Astrocyte (in vitro differentiated cells and primary cell): ENCODE results near the gene DGAT2. TPM values are rescaled to one million over a fixed set of nuclear protein-coding genes. Genes with fewer than 3 reads are reported as not detected.

Experiments
- DNase-seq: peaks from one replicate; pipeline ENCODE4 v3.0.0-alpha.2; 2010; ENCODE audit warnings: low read depth
- FAIRE-seq: peaks from 2 replicates; lab custom pipeline; 2011; peaks lifted over from hg19 to GRCh38; lab: Jason Lieb, UNC
- H2AFZ ChIP-seq: 2 replicates; pipeline ENCODE4 v1.6.0; 2012; ENCODE audit warnings: low read depth, low read length, inconsistent platforms
- H3K27ac ChIP-seq: 2 replicates; pipeline ENCODE4 v1.5.1; 2011; ENCODE audit warnings: low read depth, low read length, inconsistent platforms
- H3K27me3 ChIP-seq: 2 replicates; pipeline ENCODE4 v1.6.0; 2011; ENCODE audit warnings: low read length, inconsistent platforms; ENCODE audit not compliant: insufficient read depth
- H3K36me3 ChIP-seq: 2 replicates; pipeline ENCODE4 v1.5.1; 2011; ENCODE audit warnings: low read length, inconsistent platforms; ENCODE audit not compliant: insufficient read depth
- H3K4me1 ChIP-seq: 2 replicates; pipeline ENCODE4 v1.5.1; 2011; ENCODE audit warnings: low read length, inconsistent platforms; ENCODE audit not compliant: insufficient read depth
- H3K4me2 ChIP-seq: 2 replicates; pipeline ENCODE4 v1.6.0; 2012; ENCODE audit warnings: low read length, inconsistent platforms
- H3K4me3 ChIP-seq: 2 replicates; pipeline ENCODE4 v1.5.1; 2011; ENCODE audit warnings: low read depth, mild to moderate bottlenecking, low read length, inconsistent platforms; ENCODE audit not compliant: insufficient read depth
- H3K79me2 ChIP-seq: 2 replicates; pipeline ENCODE4 v1.6.0; 2012; ENCODE audit warnings: mild to moderate bottlenecking, low read length, inconsistent platforms; ENCODE audit not compliant: insufficient read depth
- H3K9ac ChIP-seq: 2 replicates; pipeline ENCODE4 v1.6.0; 2012; ENCODE audit warnings: mild to moderate bottlenecking, low read length, inconsistent platforms
- H3K9me3 ChIP-seq: 2 replicates; pipeline ENCODE4 v1.5.1; 2012; ENCODE audit warnings: low read depth, mild to moderate bottlenecking, low read length, inconsistent platforms; ENCODE audit not compliant: insufficient read depth
- H4K20me1 ChIP-seq: 2 replicates; pipeline ENCODE4 v1.6.0; 2012; ENCODE audit warnings: low read length, inconsistent platforms; ENCODE audit not compliant: insufficient read depth
- H3K27ac Mint-ChIP-seq: one replicate; pipeline ENCODE4 v1.8.0; 2021; ENCODE audit warnings: mild to moderate bottlenecking, mixed read lengths; ENCODE audit not compliant: unreplicated experiment
- H3K27me3 Mint-ChIP-seq: one replicate; pipeline ENCODE4 v1.8.0; 2021; ENCODE audit warnings: low read depth, mixed read lengths; ENCODE audit not compliant: unreplicated experiment
- H3K36me3 Mint-ChIP-seq: one replicate; pipeline ENCODE4 v1.8.0; 2021; ENCODE audit warnings: low read depth, mixed read lengths; ENCODE audit not compliant: unreplicated experiment
- H3K4me1 Mint-ChIP-seq: one replicate; pipeline ENCODE4 v1.8.0; 2021; ENCODE audit warnings: low read depth, mixed read lengths; ENCODE audit not compliant: unreplicated experiment
- H3K4me3 Mint-ChIP-seq: one replicate; pipeline ENCODE4 v1.8.0; 2021; ENCODE audit warnings: mild to moderate bottlenecking, moderate library complexity, mixed read lengths; ENCODE audit not compliant: unreplicated experiment
- H3K9me3 Mint-ChIP-seq: one replicate; pipeline ENCODE4 v1.8.0; 2021; ENCODE audit warnings: mild to moderate bottlenecking, mixed read lengths; ENCODE audit not compliant: unreplicated experiment
- CTCF ChIP-seq: IDR thresholded peaks from 2 replicates; pipeline ENCODE4 v1.5.1; 2011; ENCODE audit warnings: low read depth, mild to moderate bottlenecking, inconsistent platforms, low read length, moderate library complexity; ENCODE audit not compliant: insufficient read depth
- EZH2 ChIP-seq: IDR thresholded peaks from 2 replicates; pipeline ENCODE4 v1.6.1; 2012; ENCODE audit warnings: mild to moderate bottlenecking, low read length, inconsistent platforms; ENCODE audit not compliant: insufficient read depth
- total RNA-seq: library from RNA; stranded (reverse); gene quantifications from 2 replicates; pipeline ENCODE4 v1.2.1, GENCODE V29; 2021

The DGAT2 gene
- total RNA-seq, 1 donor from 2014 or later = 0.73 TPM

DNA sequence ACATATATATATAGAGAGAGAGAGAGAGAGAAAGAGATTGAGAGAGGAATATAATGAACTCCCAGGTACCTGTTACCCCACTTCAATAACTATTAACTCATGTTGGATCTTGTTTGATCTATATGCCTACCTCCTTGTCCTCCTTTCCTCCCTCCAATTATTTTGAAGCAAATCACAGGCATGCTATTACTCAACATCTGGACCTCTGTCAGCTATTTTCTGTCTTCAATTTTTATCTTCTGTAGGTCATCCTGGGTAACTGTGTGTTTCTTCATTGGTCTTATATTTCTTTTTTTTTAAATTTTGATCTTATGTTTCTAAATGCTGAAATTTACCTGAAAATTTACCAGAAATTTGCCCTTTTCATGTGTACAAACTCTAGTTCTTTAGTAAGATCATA, 71.3 kb downstream of the DGAT2 start:
- no peak overlapping the region for H3K27ac Mint-ChIP-seq

DNA sequence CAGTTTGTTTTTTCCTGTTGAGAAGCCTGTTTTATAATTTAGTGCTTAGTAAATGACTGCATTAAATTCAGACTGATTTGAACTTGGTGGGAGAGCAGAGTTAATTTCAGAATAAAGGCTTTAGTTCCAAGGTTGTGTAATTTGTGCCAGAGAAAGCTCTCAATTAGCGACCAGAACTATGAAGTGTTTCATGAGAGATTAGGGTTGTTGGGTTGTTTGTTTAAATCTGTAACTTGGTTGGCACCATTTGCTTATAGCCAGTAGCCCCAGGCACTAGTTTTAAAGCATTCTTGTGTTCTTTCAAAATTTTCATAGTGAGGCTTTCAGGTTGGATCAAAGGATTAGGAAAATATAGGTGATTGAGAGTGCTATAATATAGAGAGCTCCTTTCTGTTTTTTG, 71.9 kb downstream of the DGAT2 start:
- Mint-ChIP-seq H3K27ac (no peak overlapping the region), H3K36me3 (peaks cover 7% of the 10 kb centered on the region), H3K9me3 (no peaks in the 10 kb centered on the region), H3K4me1 (no peaks in the 10 kb centered on the region), H3K27me3 (no peaks in the 10 kb centered on the region), H3K4me3 (no peak overlapping the region)
- no peak for TF ChIP-seq CTCF
- no peak for TF ChIP-seq EZH2
- Histone ChIP-seq H2AFZ (no peak overlapping the region), H3K4me1 (no peaks in the 10 kb centered on the region), H3K36me3 (no peaks in the 10 kb centered on the region), H3K4me2 (no peak overlapping the region), H4K20me1 (peaks cover 20% of the 10 kb centered on the region), H3K27me3 (no peaks in the 10 kb centered on the region), H3K27ac (no peak overlapping the region), H3K79me2 (peaks cover 12% of the 10 kb centered on the region), H3K9me3 (no peaks in the 10 kb centered on the region), H3K4me3 (no peak overlapping the region), H3K9ac (no peak overlapping the region)
- no peak for DNase-seq
- no peak for FAIRE-seq

More for the DNA sequence above, 71.3 kb downstream of the DGAT2 start:
- Mint-ChIP-seq H3K4me3 (no peak overlapping the region), H3K9me3 (no peaks in the 10 kb centered on the region), H3K36me3 (peaks cover 7% of the 10 kb centered on the region), H3K4me1 (no peaks in the 10 kb centered on the region), H3K27me3 (no peaks in the 10 kb centered on the region)
- Histone ChIP-seq H4K20me1 (peaks cover 15% of the 10 kb centered on the region), H3K79me2 (peaks cover 11% of the 10 kb centered on the region), H3K27me3 (no peaks in the 10 kb centered on the region), H3K4me2 (no peak overlapping the region), H3K9ac (no peak overlapping the region), H3K36me3 (no peaks in the 10 kb centered on the region), H2AFZ (no peak overlapping the region), H3K9me3 (no peaks in the 10 kb centered on the region), H3K4me1 (no peaks in the 10 kb centered on the region), H3K27ac (no peak overlapping the region), H3K4me3 (no peak overlapping the region)
- FAIRE-seq (no peak), DNase-seq (no peak)
- TF ChIP-seq CTCF = no peak
- TF ChIP-seq EZH2 = no peak

- Mint-ChIP-seq H3K27me3 (no peaks in the 10 kb centered on the region), H3K27ac (no peak overlapping the region), H3K36me3 (peaks cover 7% of the 10 kb centered on the region), H3K4me3 (no peak overlapping the region), H3K4me1 (no peaks in the 10 kb centered on the region), H3K9me3 (no peaks in the 10 kb centered on the region)
- H3K79me2 ChIP-seq = peaks cover 20% of the 10 kb centered on the region
- no peaks in the 10 kb centered on the region for H3K4me1 ChIP-seq
- H3K36me3 ChIP-seq = no peaks in the 10 kb centered on the region
- DNase-seq = no peak
- H3K27me3 ChIP-seq = no peaks in the 10 kb centered on the region
- no peak for FAIRE-seq
- H3K9ac ChIP-seq = no peak overlapping the region
- H3K27ac ChIP-seq = no peak overlapping the region
- H4K20me1 ChIP-seq = peaks cover 17% of the 10 kb centered on the region
- H3K4me3 ChIP-seq = no peak overlapping the region
- H3K4me2 ChIP-seq = no peak overlapping the region
- H2AFZ ChIP-seq = no peak overlapping the region
- TF ChIP-seq CTCF = no peak
- TF ChIP-seq EZH2 = no peak
- H3K9me3 ChIP-seq = no peaks in the 10 kb centered on the region
Observed at GRCh38 chr11:75841739-75842138, 73.2 kb downstream of the DGAT2 start.
